HuH-7 (cell line): ENCODE results near the gene CDH23.
A peak's percentile ranks its signal among the peaks of the same experiment; 100 is the strongest.
"Not testable (repeated sequence)": the region's sequence is repeated elsewhere in the genome, so short reads cannot be mapped to it uniquely, and the experiment has no call there.

Experiments
- DNase-seq: peaks from one replicate; pipeline ENCODE4 v3.0.0; 2011; ENCODE audit warnings: low spot score

Gene CDH23

GRCh38 chr10:71838264-71839211 is 441.8 kb downstream of the CDH23 start:
- DNase-seq = no peak

- DNase-seq = no peak
These were observed 443.6 kb downstream of the CDH23 start for GRCh38 chr10:71840177-71840957.

GRCh38 chr10:71840958-71841335 is 444.2 kb downstream of the CDH23 start:
- DNase-seq = no peak

GRCh38 chr10:71842422-71842821 is 445.7 kb downstream of the CDH23 start:
- no peak for DNase-seq

- no peak for DNase-seq
These were observed 446.4 kb downstream of the CDH23 start for GRCh38 chr10:71842856-71843686.

- no peak for DNase-seq
These were observed 447.4 kb downstream of the CDH23 start for GRCh38 chr10:71844084-71844483.

GRCh38 chr10:71844695-71845094 is 448.0 kb downstream of the CDH23 start:
- DNase-seq = no peak

- DNase-seq = no peak
These were observed 449.0 kb downstream of the CDH23 start for GRCh38 chr10:71845410-71846405.

GRCh38 chr10:71846816-71847215 is 450.1 kb downstream of the CDH23 start:
- DNase-seq = no peak

GRCh38 chr10:71847418-71847817 is 450.7 kb downstream of the CDH23 start:
- no peak for DNase-seq

GRCh38 chr10:71848325-71849275 is 451.9 kb downstream of the CDH23 start:
- no peak for DNase-seq

- no peak for DNase-seq
These were observed 452.8 kb downstream of the CDH23 start for GRCh38 chr10:71849461-71849908.

GRCh38 chr10:71850021-71850742 is 453.5 kb downstream of the CDH23 start:
- no peak for DNase-seq

GRCh38 chr10:71850743-71851464 is 454.2 kb downstream of the CDH23 start, which contains the start of gene PSAP:
Gene PSAP, minus strand, starts transcription at chr10:71851251. Its CDS starts 30 bp downstream, at chr10:71851221.
- DNase-seq = peak; percentile 92

- not testable (repeated sequence) for DNase-seq
These were observed 454.9 kb downstream of the CDH23 start for GRCh38 chr10:71851465-71852095.

GRCh38 chr10:71852355-71852937 is 455.7 kb downstream of the CDH23 start:
- no peak for DNase-seq

- no peak for DNase-seq
These were observed 457.3 kb downstream of the CDH23 start for GRCh38 chr10:71854031-71854430.
